K562 (cell line): ENCODE data around the gene SRPK3. TPM values are rescaled to one million over a fixed set of nuclear protein-coding genes. Genes with fewer than 3 reads are reported as not detected.

Experiments
- CCNT2 ChIP-seq: IDR thresholded peaks from 2 replicates; pipeline ENCODE4 v1.6.1; 2011; ENCODE audit warnings: borderline replicate concordance, low read depth, mild to moderate bottlenecking, moderate library complexity, mixed read lengths, low read length; ENCODE audit not compliant: insufficient read length; ENCODE audit errors: extremely low read depth
- ETV1 ChIP-seq: fragments of 450-650 bp; conservative IDR thresholded peaks from 2 replicates; pipeline ENCODE4 v1.6.1; 2016; ENCODE audit warnings: missing genetic modification characterization, control low read depth, low read depth, missing compliant biosample characterization
- HIVEP1 ChIP-seq: fragments of 250-450 bp; sonication (Bioruptor Pico); IDR thresholded peaks from 2 replicates; pipeline ENCODE4 v1.4.0; 2020; ENCODE audit warnings: mild to moderate bottlenecking
- PCBP2 ChIP-seq: fragments of 200-400 bp; formaldehyde crosslinking; IDR thresholded peaks from 2 replicates; pipeline ENCODE4 v1.6.1; 2018; ENCODE audit warnings: low read length, low read depth, mild to moderate bottlenecking, moderate library complexity; ENCODE audit not compliant: poor library complexity, severe bottlenecking
- SRSF3 ChIP-seq: fragments of 200-400 bp; formaldehyde crosslinking; IDR thresholded peaks from 2 replicates; pipeline ENCODE4 v1.6.1; 2016; ENCODE audit warnings: mild to moderate bottlenecking, low read length, moderate library complexity; ENCODE audit not compliant: insufficient read depth
- TBP ChIP-seq: optimal IDR thresholded peaks from 2 replicates; pipeline ENCODE3; 2011; ENCODE audit warnings: low read depth, low read length, improper control_type of control experiment
- ZNF23 ChIP-seq: fragments of 250-450 bp; sonication (Bioruptor Pico); IDR thresholded peaks from 2 replicates; pipeline ENCODE4 v1.4.0; 2020; ENCODE audit warnings: mild to moderate bottlenecking
- polyA plus RNA-seq, 8 experiments: library from polyadenylated mRNA; depleted of rRNA in 4 of 8; stranded (reverse) in 5 of 8; unstranded in 3 of 8; fragments of >200 nt; fragmentation: Nextera tagmentation in 2 of 8; fragmentation: Illumina TruSeq in 1 of 8; extraction: Ambion mirVana in 2 of 8; extraction: Trizol in 1 of 8; gene quantifications; 2 replicates each; pipeline versions ENCODE4 v1.2.1 to v1.2.3, GENCODE V29; 2011 to 2014; ENCODE audit warnings: inconsistent platforms in 1 of 8, missing spikeins in 1 of 8
- total RNA-seq, 7 experiments: library from RNA; depleted of rRNA in 6 of 7; stranded (reverse); fragments of >200 nt in 6 of 7; fragmentation: Illumina TruSeq in 2 of 7; extraction: Trizol in 2 of 7; gene quantifications; 2 replicates each; pipeline versions ENCODE4 v1.2.1 to v1.2.3, GENCODE V29; 2011 to 2021; ENCODE audit warnings: low replicate concordance in 1 of 7
- TF ChIP-seq, protein P1 (sequence below): fragments of 450-650 bp; IDR thresholded peaks from 2 replicates; pipeline ENCODE4 v1.6.1; 2017; ENCODE audit warnings: antibody characterized with exemption, mild to moderate bottlenecking

Gene SRPK3
- total and polyA plus RNA-seq, 9 of the 15 experiments (the other 6 are each of a cell fraction or from before 2014, with no cell fraction given) = 0.01 to 0.09 (median 0.04) TPM; not detected in 2

DNA sequence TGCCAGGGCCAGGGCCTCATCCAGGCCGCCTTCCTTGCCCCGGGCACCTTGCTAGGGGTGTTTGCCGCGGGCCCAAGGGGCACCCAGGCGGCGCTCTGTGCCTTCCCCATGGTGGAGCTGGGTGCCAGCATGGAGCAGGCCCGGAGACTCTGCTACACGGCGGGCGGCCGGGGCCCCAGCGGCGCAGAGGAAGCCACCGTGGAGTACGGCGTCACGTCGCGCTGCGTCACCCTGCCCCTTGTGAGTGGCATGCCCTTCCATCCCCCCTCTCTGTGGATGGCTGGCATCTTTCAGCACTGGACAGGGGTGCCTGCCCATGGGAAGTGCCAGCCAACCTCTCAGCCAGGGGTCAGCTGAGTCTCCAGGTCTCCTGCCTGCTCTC lies 13.2 kb upstream of the SRPK3 start (continued):
- TF ChIP-seq TBP (no peak), SRSF3 (no peak), ETV1 (tag) (no peak), CCNT2 (no peak), PCBP2 (no peak), HIVEP1 (CRISPR knock-in tag) (no peak), ZNF23 (CRISPR knock-in tag) (no peak)
- TF ChIP-seq, protein P1, sequence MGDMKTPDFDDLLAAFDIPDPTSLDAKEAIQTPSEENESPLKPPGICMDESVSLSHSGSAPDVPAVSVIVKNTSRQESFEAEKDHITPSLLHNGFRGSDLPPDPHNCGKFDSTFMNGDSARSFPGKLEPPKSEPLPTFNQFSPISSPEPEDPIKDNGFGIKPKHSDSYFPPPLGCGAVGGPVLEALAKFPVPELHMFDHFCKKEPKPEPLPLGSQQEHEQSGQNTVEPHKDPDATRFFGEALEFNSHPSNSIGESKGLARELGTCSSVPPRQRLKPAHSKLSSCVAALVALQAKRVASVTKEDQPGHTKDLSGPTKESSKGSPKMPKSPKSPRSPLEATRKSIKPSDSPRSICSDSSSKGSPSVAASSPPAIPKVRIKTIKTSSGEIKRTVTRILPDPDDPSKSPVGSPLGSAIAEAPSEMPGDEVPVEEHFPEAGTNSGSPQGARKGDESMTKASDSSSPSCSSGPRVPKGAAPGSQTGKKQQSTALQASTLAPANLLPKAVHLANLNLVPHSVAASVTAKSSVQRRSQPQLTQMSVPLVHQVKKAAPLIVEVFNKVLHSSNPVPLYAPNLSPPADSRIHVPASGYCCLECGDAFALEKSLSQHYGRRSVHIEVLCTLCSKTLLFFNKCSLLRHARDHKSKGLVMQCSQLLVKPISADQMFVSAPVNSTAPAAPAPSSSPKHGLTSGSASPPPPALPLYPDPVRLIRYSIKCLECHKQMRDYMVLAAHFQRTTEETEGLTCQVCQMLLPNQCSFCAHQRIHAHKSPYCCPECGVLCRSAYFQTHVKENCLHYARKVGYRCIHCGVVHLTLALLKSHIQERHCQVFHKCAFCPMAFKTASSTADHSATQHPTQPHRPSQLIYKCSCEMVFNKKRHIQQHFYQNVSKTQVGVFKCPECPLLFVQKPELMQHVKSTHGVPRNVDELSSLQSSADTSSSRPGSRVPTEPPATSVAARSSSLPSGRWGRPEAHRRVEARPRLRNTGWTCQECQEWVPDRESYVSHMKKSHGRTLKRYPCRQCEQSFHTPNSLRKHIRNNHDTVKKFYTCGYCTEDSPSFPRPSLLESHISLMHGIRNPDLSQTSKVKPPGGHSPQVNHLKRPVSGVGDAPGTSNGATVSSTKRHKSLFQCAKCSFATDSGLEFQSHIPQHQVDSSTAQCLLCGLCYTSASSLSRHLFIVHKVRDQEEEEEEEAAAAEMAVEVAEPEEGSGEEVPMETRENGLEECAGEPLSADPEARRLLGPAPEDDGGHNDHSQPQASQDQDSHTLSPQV = no peak
